Prostate gland (tissue), 2 donors: ENCODE data around the gene ADAM29. TPM values are rescaled to one million over a fixed set of nuclear protein-coding genes. Genes with fewer than 3 reads are reported as not detected.
"Not testable (repeated sequence)": the region's sequence is repeated elsewhere in the genome, so short reads cannot be mapped to it uniquely, and the experiment has no call there.

Experiments used
- DNase-seq: peaks from one replicate; pipeline ENCODE4 v3.0.0-alpha.2; 2019; ENCODE audit warnings: low spot score
- H3K27ac ChIP-seq, 2 donors: fragments of 200-600 bp; sonication (generic); 2 replicates each; pipeline ENCODE4 v1.5.1; 2017 to 2019
- H3K27me3 ChIP-seq: fragments of 200-600 bp; sonication (generic); replicated peaks from 2 replicates; pipeline ENCODE4 v1.5.1; 2019; ENCODE audit not compliant: insufficient read depth
- H3K36me3 ChIP-seq, 2 donors: fragments of 200-600 bp; sonication (generic); 1 replicate in 1 of 2; 2 replicates in 1 of 2; pipeline versions ENCODE4 v1.5.1 to v1.8.1; 2017 to 2019
- H3K4me1 ChIP-seq: fragments of 200-600 bp; sonication (generic); replicated peaks from 2 replicates; pipeline ENCODE4 v1.5.1; 2019
- H3K4me3 ChIP-seq, 2 donors: fragments of 200-600 bp; sonication (generic); 2 replicates each; pipeline ENCODE4 v1.5.1; 2017 to 2019
- H3K9me3 ChIP-seq: fragments of 200-600 bp; sonication (generic); 2 replicates; pipeline ENCODE4 v1.5.1; 2017
- CTCF ChIP-seq, 4 experiments: fragments of 200-600 bp in 2 of 4; fragments of 450-650 bp in 2 of 4; sonication (generic) in 2 of 4; IDR thresholded peaks; 1 replicate in 3 of 4; 2 replicates in 1 of 4; pipeline ENCODE4 v1.5.1; 2016 to 2019; ENCODE audit warnings: antibody characterized with exemption in 4 of 4, mild to moderate bottlenecking in 2 of 4, moderate library complexity in 2 of 4
- POLR2A ChIP-seq: fragments of 450-650 bp; IDR thresholded peaks from one replicate; pipeline ENCODE4 v1.6.1; 2016; ENCODE audit warnings: antibody characterized with exemption, mild to moderate bottlenecking
- POLR2AphosphoS5 ChIP-seq: sonication (generic); formaldehyde crosslinking; IDR thresholded peaks from one replicate; pipeline ENCODE4 v1.6.1; 2017; ENCODE audit warnings: antibody characterized with exemption
- WGBS: methylation state at CpG from one replicate; pipeline ENCODE4 v1.1.5; 2018; 5-methylcytosine and 5-hydroxymethylcytosine counted together
- intact Hi-C: fragments of 100-400 bp; cut with DNase I; formaldehyde crosslinking; loops from one replicate; pipeline ENCODE4 v1.14.2; 2022
- small RNA-seq, 2 donors: library from RNA; depleted of rRNA; stranded (forward); fragments of <200 nt; gene quantifications; one replicate each; pipeline ENCODE3, GENCODE V24; 2016
- total RNA-seq, 2 donors: library from RNA; depleted of rRNA; stranded (reverse); fragments of >200 nt; gene quantifications; one replicate each; pipeline ENCODE4 v1.1.0, GENCODE V29; 2016

The ADAM29 gene
- total RNA-seq, 2 donors from 2014 or later = 0.64 to 5.3 TPM

- intact Hi-C loops = no loop called here
- DNase-seq = no peak
- TF ChIP-seq POLR2A (no peak), CTCF (IDR thresholded peaks at IDR 0.05) (no peak), POLR2AphosphoS5 (no peak)
- no peaks in the 10 kb centered on the region for H3K9me3 ChIP-seq
- H3K27me3 ChIP-seq = no peaks in the 10 kb centered on the region
- 59% methylated on average over 4 of the region's 4 CpGs for WGBS
- H3K27ac ChIP-seq = no peak overlapping the region
- H3K4me3 ChIP-seq = no peak overlapping the region
- no peaks in the 10 kb centered on the region for H3K4me1 ChIP-seq
- no peaks in the 10 kb centered on the region for H3K36me3 ChIP-seq
Observed at GRCh38 chr4:174999407-174999806, 81.2 kb downstream of the ADAM29 start.

- WGBS = 86% methylated on average over 3 of the region's 3 CpGs
- no peaks in the 10 kb centered on the region for H3K27me3 ChIP-seq
- no peak for TF ChIP-seq POLR2A
- no peak for TF ChIP-seq POLR2AphosphoS5
- TF ChIP-seq CTCF (IDR thresholded peaks at IDR 0.05) = no peak
- intact Hi-C loops = no loop called here
- H3K4me3 ChIP-seq = no peak overlapping the region
- DNase-seq = no peak
- no peaks in the 10 kb centered on the region for H3K9me3 ChIP-seq
- no peaks in the 10 kb centered on the region for H3K4me1 ChIP-seq
- no peak overlapping the region for H3K27ac ChIP-seq
- no peaks in the 10 kb centered on the region for H3K36me3 ChIP-seq
Observed at GRCh38 chr4:175017751-175018150, 99.6 kb downstream of the ADAM29 start.

DNA sequence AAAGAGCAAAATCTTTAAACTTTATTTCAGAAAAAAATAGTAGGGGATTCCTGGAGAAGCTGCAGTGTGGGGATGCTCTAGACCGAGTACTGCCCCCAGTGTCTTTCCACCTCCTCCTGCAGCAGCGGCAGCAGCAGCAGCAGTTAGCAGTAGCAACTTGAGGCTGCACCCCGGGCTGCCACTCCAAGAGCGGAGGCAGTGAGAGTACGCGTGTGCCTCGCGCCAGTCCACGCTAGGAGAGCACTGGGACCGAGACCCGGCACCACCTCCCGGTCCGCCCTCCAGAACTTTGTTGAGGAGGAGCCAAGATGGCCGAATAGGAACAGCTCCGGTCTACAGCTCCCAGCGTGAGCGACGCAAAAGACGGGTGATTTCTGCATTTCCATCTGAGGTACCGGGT lies 101.3 kb downstream of the ADAM29 start:
- 95% methylated on average over 20 of the region's 20 CpGs for WGBS
- H3K27me3 ChIP-seq, H3K4me1 ChIP-seq, DNase-seq, H3K27ac ChIP-seq, H3K9me3 ChIP-seq, H3K36me3 ChIP-seq, H3K4me3 ChIP-seq, intact Hi-C loops: not testable (repeated sequence)

Small RNAs within 50 kb of the gene (small RNA-seq; reads per million reads assigned to genes)
- 0 reads per million in 2 donors for gene AC105914.1

Other genes with a start within 250 kb of the ADAM29 start
- under 1 TPM in 1 of 2 donors, not detected in 1; 0.17 TPM for gene GLRA3, start 89.1 kb upstream of the ADAM29 start, total RNA-seq